Astrocyte (in vitro differentiated cells and primary cell): ENCODE results near the gene PRDM2. TPM values are rescaled to one million over a fixed set of nuclear protein-coding genes. Genes with fewer than 3 reads are reported as not detected.

Source experiments
- DNase-seq: peaks from one replicate; pipeline ENCODE4 v3.0.0-alpha.2; 2010; ENCODE audit warnings: low read depth
- FAIRE-seq: peaks from 2 replicates; lab custom pipeline; 2011; peaks lifted over from hg19 to GRCh38; lab: Jason Lieb, UNC
- H2AFZ ChIP-seq: 2 replicates; pipeline ENCODE4 v1.6.0; 2012; ENCODE audit warnings: low read depth, low read length, inconsistent platforms
- H3K27ac ChIP-seq: 2 replicates; pipeline ENCODE4 v1.5.1; 2011; ENCODE audit warnings: low read depth, low read length, inconsistent platforms
- H3K27me3 ChIP-seq: 2 replicates; pipeline ENCODE4 v1.6.0; 2011; ENCODE audit warnings: low read length, inconsistent platforms; ENCODE audit not compliant: insufficient read depth
- H3K36me3 ChIP-seq: 2 replicates; pipeline ENCODE4 v1.5.1; 2011; ENCODE audit warnings: low read length, inconsistent platforms; ENCODE audit not compliant: insufficient read depth
- H3K4me1 ChIP-seq: 2 replicates; pipeline ENCODE4 v1.5.1; 2011; ENCODE audit warnings: low read length, inconsistent platforms; ENCODE audit not compliant: insufficient read depth
- H3K4me2 ChIP-seq: 2 replicates; pipeline ENCODE4 v1.6.0; 2012; ENCODE audit warnings: low read length, inconsistent platforms
- H3K4me3 ChIP-seq: 2 replicates; pipeline ENCODE4 v1.5.1; 2011; ENCODE audit warnings: low read depth, mild to moderate bottlenecking, low read length, inconsistent platforms; ENCODE audit not compliant: insufficient read depth
- H3K79me2 ChIP-seq: 2 replicates; pipeline ENCODE4 v1.6.0; 2012; ENCODE audit warnings: mild to moderate bottlenecking, low read length, inconsistent platforms; ENCODE audit not compliant: insufficient read depth
- H3K9ac ChIP-seq: 2 replicates; pipeline ENCODE4 v1.6.0; 2012; ENCODE audit warnings: mild to moderate bottlenecking, low read length, inconsistent platforms
- H3K9me3 ChIP-seq: 2 replicates; pipeline ENCODE4 v1.5.1; 2012; ENCODE audit warnings: low read depth, mild to moderate bottlenecking, low read length, inconsistent platforms; ENCODE audit not compliant: insufficient read depth
- H4K20me1 ChIP-seq: 2 replicates; pipeline ENCODE4 v1.6.0; 2012; ENCODE audit warnings: low read length, inconsistent platforms; ENCODE audit not compliant: insufficient read depth
- H3K27ac Mint-ChIP-seq: one replicate; pipeline ENCODE4 v1.8.0; 2021; ENCODE audit warnings: mild to moderate bottlenecking, mixed read lengths; ENCODE audit not compliant: unreplicated experiment
- H3K27me3 Mint-ChIP-seq: one replicate; pipeline ENCODE4 v1.8.0; 2021; ENCODE audit warnings: low read depth, mixed read lengths; ENCODE audit not compliant: unreplicated experiment
- H3K36me3 Mint-ChIP-seq: one replicate; pipeline ENCODE4 v1.8.0; 2021; ENCODE audit warnings: low read depth, mixed read lengths; ENCODE audit not compliant: unreplicated experiment
- H3K4me1 Mint-ChIP-seq: one replicate; pipeline ENCODE4 v1.8.0; 2021; ENCODE audit warnings: low read depth, mixed read lengths; ENCODE audit not compliant: unreplicated experiment
- H3K4me3 Mint-ChIP-seq: one replicate; pipeline ENCODE4 v1.8.0; 2021; ENCODE audit warnings: mild to moderate bottlenecking, moderate library complexity, mixed read lengths; ENCODE audit not compliant: unreplicated experiment
- H3K9me3 Mint-ChIP-seq: one replicate; pipeline ENCODE4 v1.8.0; 2021; ENCODE audit warnings: mild to moderate bottlenecking, mixed read lengths; ENCODE audit not compliant: unreplicated experiment
- CTCF ChIP-seq: IDR thresholded peaks from 2 replicates; pipeline ENCODE4 v1.5.1; 2011; ENCODE audit warnings: low read depth, mild to moderate bottlenecking, inconsistent platforms, low read length, moderate library complexity; ENCODE audit not compliant: insufficient read depth
- EZH2 ChIP-seq: IDR thresholded peaks from 2 replicates; pipeline ENCODE4 v1.6.1; 2012; ENCODE audit warnings: mild to moderate bottlenecking, low read length, inconsistent platforms; ENCODE audit not compliant: insufficient read depth
- total RNA-seq: library from RNA; stranded (reverse); gene quantifications from 2 replicates; pipeline ENCODE4 v1.2.1, GENCODE V29; 2021

The PRDM2 gene
- total RNA-seq, 1 donor from 2014 or later, result 49.0 TPM

GRCh38 chr1:13813398-13814012 lies 113.5 kb downstream of the PRDM2 start:
- no peaks in the 10 kb centered on the region for H3K27me3 ChIP-seq
- H3K27ac ChIP-seq, result no peak overlapping the region
- H3K36me3 Mint-ChIP-seq, result peaks cover 5% of the 10 kb centered on the region
- no peaks in the 10 kb centered on the region for H3K79me2 ChIP-seq
- H3K27me3 Mint-ChIP-seq, result no peaks in the 10 kb centered on the region
- H3K36me3 ChIP-seq, result no peaks in the 10 kb centered on the region
- FAIRE-seq (no peak), DNase-seq (no peak)
- no peak overlapping the region for H3K4me3 Mint-ChIP-seq
- no peaks in the 10 kb centered on the region for H3K4me1 ChIP-seq
- H3K4me2 ChIP-seq, result no peak overlapping the region
- no peaks in the 10 kb centered on the region for H3K9me3 Mint-ChIP-seq
- H3K9me3 ChIP-seq, result no peaks in the 10 kb centered on the region
- peaks cover 3% of the 10 kb centered on the region for H4K20me1 ChIP-seq
- TF ChIP-seq CTCF, result peak; percentile 23
- no peak for TF ChIP-seq EZH2
- H3K27ac Mint-ChIP-seq, result no peak overlapping the region
- no peak overlapping the region for H3K9ac ChIP-seq
- no peak overlapping the region for H2AFZ ChIP-seq
- H3K4me1 Mint-ChIP-seq, result peaks cover 10% of the 10 kb centered on the region
- no peak overlapping the region for H3K4me3 ChIP-seq

DNA sequence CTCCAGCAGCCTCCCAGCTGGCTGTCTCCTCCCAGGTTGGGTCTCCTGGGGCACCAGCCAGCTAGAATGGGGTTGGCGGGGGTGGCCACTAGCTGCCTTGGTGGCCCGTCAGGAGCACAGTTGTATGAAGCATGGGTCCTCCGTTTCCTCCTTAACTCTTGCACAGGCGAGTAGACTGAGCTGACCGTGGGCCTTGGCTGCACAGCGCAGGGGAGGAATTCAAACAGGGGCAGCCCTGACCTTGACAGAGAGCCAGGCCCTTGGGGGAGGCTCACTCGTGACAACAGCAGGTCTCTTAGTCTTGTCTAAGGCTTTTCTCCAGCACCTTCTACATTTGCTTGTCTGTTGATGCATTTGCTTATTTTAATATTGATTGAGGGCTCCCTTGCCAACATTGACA lies 114.1 kb downstream of the PRDM2 start:
- Histone ChIP-seq H3K4me2 (no peak overlapping the region), H3K36me3 (no peaks in the 10 kb centered on the region), H4K20me1 (peaks cover 1% of the 10 kb centered on the region), H3K27ac (no peak overlapping the region), H3K9me3 (no peaks in the 10 kb centered on the region), H3K9ac (no peak overlapping the region), H2AFZ (no peak overlapping the region), H3K4me3 (no peak overlapping the region), H3K27me3 (no peaks in the 10 kb centered on the region), H3K4me1 (no peaks in the 10 kb centered on the region), H3K79me2 (no peaks in the 10 kb centered on the region)
- H3K4me3 Mint-ChIP-seq, result no peak overlapping the region
- peaks cover 5% of the 10 kb centered on the region for H3K36me3 Mint-ChIP-seq
- TF ChIP-seq CTCF (no peak), EZH2 (no peak)
- H3K27ac Mint-ChIP-seq, result no peak overlapping the region
- no peaks in the 10 kb centered on the region for H3K27me3 Mint-ChIP-seq
- peaks cover 6% of the 10 kb centered on the region for H3K4me1 Mint-ChIP-seq
- H3K9me3 Mint-ChIP-seq, result no peaks in the 10 kb centered on the region
- FAIRE-seq, result no peak
- no peak for DNase-seq

- H3K4me3 ChIP-seq, result no peak overlapping the region
- H3K4me1 Mint-ChIP-seq, result peaks cover 3% of the 10 kb centered on the region
- no peak overlapping the region for H3K9ac ChIP-seq
- no peaks in the 10 kb centered on the region for H3K9me3 Mint-ChIP-seq
- no peaks in the 10 kb centered on the region for H3K79me2 ChIP-seq
- DNase-seq (no peak), FAIRE-seq (no peak)
- no peaks in the 10 kb centered on the region for H3K27me3 Mint-ChIP-seq
- no peak overlapping the region for H2AFZ ChIP-seq
- H3K4me3 Mint-ChIP-seq, result no peak overlapping the region
- TF ChIP-seq EZH2 (no peak), CTCF (no peak)
- no peak overlapping the region for H3K4me2 ChIP-seq
- no peaks in the 10 kb centered on the region for H3K36me3 Mint-ChIP-seq
- no peak overlapping the region for H3K27ac Mint-ChIP-seq
- no peaks in the 10 kb centered on the region for H3K36me3 ChIP-seq
- H4K20me1 ChIP-seq, result no peaks in the 10 kb centered on the region
- H3K4me1 ChIP-seq, result no peaks in the 10 kb centered on the region
- H3K27me3 ChIP-seq, result no peaks in the 10 kb centered on the region
- no peak overlapping the region for H3K27ac ChIP-seq
- H3K9me3 ChIP-seq, result no peaks in the 10 kb centered on the region
Measured at GRCh38 chr1:13816016-13816760, 116.2 kb downstream of the PRDM2 start.
